SK-N-SH (cell line): ENCODE measurements around the gene MED8. TPM values are rescaled to one million over a fixed set of nuclear protein-coding genes. Genes with fewer than 3 reads are reported as not detected.

Source experiments
- CTCF ChIA-PET: fragments of 300-600, 350-600 bp; formaldehyde crosslinking; extraction: SDS; loops from one replicate; lab custom pipeline; 2021; lab: Yijun Ruan, JAX
- POLR2A ChIA-PET: fragments of 350-600 bp; sonication (Branson Sonifier 250); formaldehyde crosslinking; extraction: SDS; loops from one replicate; lab custom pipeline; 2020; ENCODE audit warnings: antibody characterized with exemption, inconsistent platforms; lab: Yijun Ruan, JAX
- DNase-seq: peaks from one replicate; pipeline ENCODE4 v3.0.0; 2012
- H2AFZ ChIP-seq: fragments of 200-600 bp; sonication (generic); 2 replicates; pipeline ENCODE4 v1.8.1; 2016; ENCODE audit warnings: antibody characterized with exemption, mild to moderate bottlenecking, low read depth
- H3F3A ChIP-seq: fragments of 200-600 bp; sonication (generic); replicated peaks from 2 replicates; pipeline ENCODE3; 2016; ENCODE audit warnings: antibody characterized with exemption, mild to moderate bottlenecking; ENCODE audit not compliant: insufficient read depth
- H3K27ac ChIP-seq, 2 experiments: fragments of 200-500 bp in 1 of 2; fragments of 200-600 bp in 1 of 2; sonication (Bioruptor generic) in 1 of 2; sonication (generic), shearing (Covaris generic) in 1 of 2; 2 replicates each; pipeline versions ENCODE4 v1.5.1 to v1.6.1; 2014 to 2016; ENCODE audit warnings: low read depth in 2 of 2, inconsistent platforms in 1 of 2, low read length in 1 of 2, mild to moderate bottlenecking in 1 of 2, mixed read lengths in 1 of 2
- H3K27me3 ChIP-seq: fragments of 200-600 bp; sonication (generic), shearing (Covaris generic); 2 replicates; pipeline ENCODE4 v1.6.1; 2016; ENCODE audit warnings: mixed run types; ENCODE audit not compliant: insufficient read depth
- H3K36me3 ChIP-seq, 2 experiments: fragments of 200-500 bp in 1 of 2; fragments of 200-600 bp in 1 of 2; sonication (Bioruptor generic) in 1 of 2; sonication (generic) in 1 of 2; replicated peaks in 1 of 2; 2 replicates each; pipeline versions ENCODE3 to v1.5.1; 2014 to 2016; ENCODE audit warnings: low read length in 1 of 2, mild to moderate bottlenecking in 1 of 2; ENCODE audit not compliant: insufficient read depth in 2 of 2, control insufficient read depth in 1 of 2
- H3K4me1 ChIP-seq, 2 experiments: fragments of 200-500 bp in 1 of 2; fragments of 200-600 bp in 1 of 2; sonication (Bioruptor generic) in 1 of 2; sonication (generic), shearing (Covaris generic) in 1 of 2; 2 replicates each; pipeline versions ENCODE4 v1.5.1 to v1.6.1; 2014 to 2016; ENCODE audit warnings: low read depth in 1 of 2, low read length in 1 of 2, mixed run types in 1 of 2; ENCODE audit not compliant: insufficient read depth in 2 of 2, control insufficient read depth in 1 of 2
- H3K4me2 ChIP-seq: fragments of 200-600 bp; sonication (generic), shearing (Covaris generic); 2 replicates; pipeline ENCODE4 v1.6.1; 2017; ENCODE audit warnings: mixed run types
- H3K4me3 ChIP-seq, 2 experiments: fragments of 200-500 bp in 1 of 2; fragments of 200-600 bp in 1 of 2; sonication (Bioruptor generic) in 1 of 2; sonication (generic), shearing (Covaris generic) in 1 of 2; 2 replicates each; pipeline versions ENCODE4 v1.5.1 to v1.8.1; 2014 to 2016; ENCODE audit warnings: low read depth in 2 of 2, inconsistent platforms in 1 of 2, low read length in 1 of 2, mild to moderate bottlenecking in 1 of 2, mixed read lengths in 1 of 2, moderate library complexity in 1 of 2
- H3K79me2 ChIP-seq: fragments of 200-600 bp; sonication (generic); 2 replicates; pipeline ENCODE4 v1.8.1; 2017; ENCODE audit warnings: mild to moderate bottlenecking; ENCODE audit not compliant: insufficient read depth
- H3K9ac ChIP-seq: fragments of 200-600 bp; sonication (generic); 2 replicates; pipeline ENCODE4 v1.6.1; 2017; ENCODE audit warnings: mixed run types
- H3K9me2 ChIP-seq: fragments of 200-600 bp; sonication (generic); 2 replicates; pipeline ENCODE4 v1.6.1; 2017; ENCODE audit warnings: mixed run types
- H3K9me3 ChIP-seq: fragments of 200-600 bp; sonication (generic); 2 replicates; pipeline ENCODE4 v1.6.1; 2017; ENCODE audit warnings: mixed run types, mild to moderate bottlenecking, moderate library complexity
- H4K20me1 ChIP-seq: fragments of 200-600 bp; sonication (generic); 2 replicates; pipeline ENCODE4 v1.6.1; 2017; ENCODE audit warnings: mild to moderate bottlenecking, mixed run types; ENCODE audit not compliant: insufficient read depth
- CTCF ChIP-seq: fragments of 200-600 bp; sonication (generic); IDR thresholded peaks from 2 replicates; pipeline ENCODE4 v1.6.1; 2017; ENCODE audit warnings: antibody characterized with exemption, mild to moderate bottlenecking, moderate library complexity
- EZH2phosphoT487 ChIP-seq: fragments of 200-600 bp; sonication (generic); IDR thresholded peaks from 2 replicates; pipeline ENCODE4 v1.6.1; 2017; ENCODE audit warnings: low read depth, mixed run types, mild to moderate bottlenecking, antibody characterized with exemption, moderate library complexity, borderline replicate concordance
- FOXM1 ChIP-seq: IDR thresholded peaks from 2 replicates; pipeline ENCODE4 v1.4.0; 2012; ENCODE audit warnings: low read depth, mild to moderate bottlenecking
- GATA2 ChIP-seq: sonication (generic); formaldehyde crosslinking; IDR thresholded peaks from 2 replicates; pipeline ENCODE4 v1.5.0; 2020; ENCODE audit warnings: mild to moderate bottlenecking, missing genetic modification reagents
- MAX ChIP-seq: IDR thresholded peaks from 2 replicates; pipeline ENCODE4 v1.4.0; 2012; ENCODE audit warnings: low read depth
- NRF1 ChIP-seq: IDR thresholded peaks from 2 replicates; pipeline ENCODE4 v1.6.1; 2012; ENCODE audit warnings: low read depth, mild to moderate bottlenecking, low read length
- POLR2AphosphoS5 ChIP-seq: IDR thresholded peaks from 2 replicates; pipeline ENCODE4 v1.6.1; 2012; ENCODE audit warnings: low read depth, low read length
- RXRA ChIP-seq: IDR thresholded peaks from 2 replicates; pipeline ENCODE4 v1.4.0; 2012; ENCODE audit warnings: low read depth, mild to moderate bottlenecking, borderline replicate concordance
- TEAD4 ChIP-seq: IDR thresholded peaks from 2 replicates; pipeline ENCODE4 v1.4.0; 2012; ENCODE audit warnings: mild to moderate bottlenecking, borderline replicate concordance; ENCODE audit not compliant: insufficient read depth
- USF1 ChIP-seq: IDR thresholded peaks from 2 replicates; pipeline ENCODE4 v1.4.0; 2012; ENCODE audit warnings: low read depth, borderline replicate concordance
- WGBS: methylation state at CpG from one replicate; pipeline ENCODE4 v1.1.6; 2017; ENCODE audit warnings: low lambda C conversion rate; 5-methylcytosine and 5-hydroxymethylcytosine counted together
- polyA plus RNA-seq, 3 experiments: library from polyadenylated mRNA; depleted of rRNA; stranded (reverse); fragments of >200 nt; gene quantifications; 2 replicates each; pipeline ENCODE4 v1.2.3, GENCODE V29; 2012

MED8 gene
- polyA plus RNA-seq, 1 of the 3 experiments (the other 2 are of a cell fraction), result 33.7 TPM

- Histone ChIP-seq H3K9ac (no peak overlapping the region), H3K4me3 (no peak overlapping the region), H3K4me1 (peaks cover under 1 to 1% of the 10 kb centered on the region in 2 experiments; a peak in 2 of 4 replicates), H3K27me3 (no peaks in the 10 kb centered on the region), H3K9me3 (no peaks in the 10 kb centered on the region), H3K36me3 (peaks cover 0 to 8% of the 10 kb centered on the region in 2 experiments), H3F3A (no peaks in the 10 kb centered on the region), H3K79me2 (peaks cover 74% of the 10 kb centered on the region), H3K4me2 (no peak overlapping the region), H3K27ac (no peak overlapping the region), H4K20me1 (no peaks in the 10 kb centered on the region), H2AFZ (no peak overlapping the region), H3K9me2 (no peaks in the 10 kb centered on the region)
- TF ChIP-seq FOXM1 (no peak), RXRA (no peak), TEAD4 (no peak), CTCF (no peak), EZH2phosphoT487 (no peak)
- ChIA-PET POLR2A (no interaction called here), CTCF (no interaction called here)
- WGBS, result 94% methylated on average over 1 of the region's 1 CpG
- DNase-seq, result no peak
These were observed 6.5 kb upstream of the MED8 start for GRCh38 chr1:43396059-43396458.

- 96% methylated on average over 4 of the region's 4 CpGs for WGBS
- Histone ChIP-seq H4K20me1 (no peaks in the 10 kb centered on the region), H3K4me3 (no peak overlapping the region), H3K36me3 (peaks cover 0 to 8% of the 10 kb centered on the region in 2 experiments), H3K9ac (no peak overlapping the region), H3K27ac (no peak overlapping the region), H3K9me3 (no peaks in the 10 kb centered on the region), H3F3A (no peaks in the 10 kb centered on the region), H3K9me2 (no peaks in the 10 kb centered on the region), H3K4me1 (peaks cover 4 to 7% of the 10 kb centered on the region in 2 experiments; a peak in 3 of 4 replicates), H2AFZ (no peak overlapping the region), H3K79me2 (peaks cover 74% of the 10 kb centered on the region), H3K27me3 (no peaks in the 10 kb centered on the region), H3K4me2 (no peak overlapping the region)
- no peak for DNase-seq
- no peak for TF ChIP-seq GATA2 (CRISPR knock-in tag)
- no peak for TF ChIP-seq MAX
- no peak for TF ChIP-seq NRF1
- TF ChIP-seq POLR2AphosphoS5, result no peak
- TF ChIP-seq USF1, result no peak
- ChIA-PET POLR2A (no interaction called here), CTCF (interaction anchor here (1.5 kb wide), 1 partner anchor 19 kb away, joined by 4 read pairs; no protein-coding TSS in a partner anchor)
These were observed 5.9 kb upstream of the MED8 start for GRCh38 chr1:43395523-43395922.
